DND-41 (cell line): Measurements from ENCODE around the gene MRPL14.

Experiments
- ATAC-seq: fragments of 200-7000 bp; cut with Tn5 transposase; 3 replicates; pipeline ENCODE4 v1.9.1; 2021; ENCODE audit warnings: low read depth; ENCODE audit not compliant: insufficient read depth
- DNase-seq: peaks from one replicate; pipeline ENCODE4 v3.0.0-alpha.2; 2020
- H2AFZ ChIP-seq: 2 replicates; pipeline ENCODE4 v1.6.0; 2012; ENCODE audit warnings: low read depth, low read length
- H3K27ac ChIP-seq: 2 replicates; pipeline ENCODE4 v1.5.1; 2012; ENCODE audit warnings: low read length, inconsistent platforms
- H3K27me3 ChIP-seq: fragments of 200-600 bp; sonication (generic); 2 replicates; pipeline ENCODE4 v1.6.0; 2012; ENCODE audit warnings: low read length, mild to moderate bottlenecking, inconsistent platforms; ENCODE audit not compliant: insufficient read depth, poor library complexity
- H3K36me3 ChIP-seq: 2 replicates; pipeline ENCODE4 v1.5.1; 2012; ENCODE audit warnings: low read length, inconsistent platforms; ENCODE audit not compliant: insufficient read depth
- H3K4me1 ChIP-seq: 2 replicates; pipeline ENCODE4 v1.5.1; 2012; ENCODE audit warnings: mild to moderate bottlenecking, low read length; ENCODE audit not compliant: insufficient read depth
- H3K4me2 ChIP-seq: 2 replicates; pipeline ENCODE4 v1.6.0; 2012; ENCODE audit warnings: mild to moderate bottlenecking, moderate library complexity, low read length, inconsistent platforms; ENCODE audit not compliant: insufficient read depth
- H3K4me3 ChIP-seq, 2 experiments: fragments of 200-600 bp in 1 of 2; shearing (Covaris generic) in 1 of 2; 2 replicates each; pipeline ENCODE4 v1.5.1; 2012 to 2016; ENCODE audit warnings: inconsistent platforms in 2 of 2, low read length in 2 of 2, mild to moderate bottlenecking in 2 of 2, low read depth in 1 of 2, moderate library complexity in 1 of 2
- H3K79me2 ChIP-seq: 2 replicates; pipeline ENCODE4 v1.6.0; 2012; ENCODE audit warnings: low read length, inconsistent platforms; ENCODE audit not compliant: insufficient read depth
- H3K9ac ChIP-seq: 2 replicates; pipeline ENCODE4 v1.6.0; 2012; ENCODE audit warnings: low read depth, mild to moderate bottlenecking, inconsistent platforms, low read length, moderate library complexity
- H3K9me3 ChIP-seq: 2 replicates; pipeline ENCODE4 v1.5.1; 2012; ENCODE audit warnings: low read length, moderate library complexity, mild to moderate bottlenecking, inconsistent platforms; ENCODE audit not compliant: insufficient read depth, severe bottlenecking
- H4K20me1 ChIP-seq: 2 replicates; pipeline ENCODE4 v1.6.0; 2012; ENCODE audit warnings: low read length; ENCODE audit not compliant: insufficient read depth
- CTCF ChIP-seq: IDR thresholded peaks from 2 replicates; pipeline ENCODE4 v1.5.1; 2012; ENCODE audit warnings: borderline replicate concordance, low read length, moderate library complexity, mild to moderate bottlenecking; ENCODE audit not compliant: poor library complexity, severe bottlenecking; ENCODE audit errors: extremely low read depth
- EZH2 ChIP-seq: IDR thresholded peaks from 3 replicates; pipeline ENCODE4 v1.6.1; 2012; ENCODE audit warnings: borderline replicate concordance, low read depth, mild to moderate bottlenecking, moderate library complexity, low read length, inconsistent platforms; ENCODE audit not compliant: severe bottlenecking

The MRPL14 gene

GRCh38 chr6:44127186-44128019 is at the start of gene MRPL14, which contains the start of gene TMEM63B:
TSS of gene MRPL14 (minus strand) at chr6:44127452. CDS start at chr6:44116611, 10,841 bp downstream.
TSS of gene TMEM63B (plus strand) at chr6:44127554. CDS start at chr6:44134585, 7,031 bp downstream.
- DNase-seq (peak; percentile 88), ATAC-seq (peak; percentile 86)
- Histone ChIP-seq H3K36me3 (0 out of 2 replicates have a peak, but pooled peaks cover 4% of the 10 kb centered on the region), H3K4me3 (peak within 1 kb of the TSS; percentile 67 to 81; a peak in 3 of 4 replicates), H3K9me3 (no peaks in the 10 kb centered on the region), H2AFZ (peak within 1 kb of the TSS; percentile 79), H3K9ac (peak within 1 kb of the TSS; percentile 75), H4K20me1 (peaks cover 46% of the 10 kb centered on the region; the same call in 1 of the 2 replicates), H3K27ac (peak within 1 kb of the TSS; percentile 83), H3K79me2 (peaks cover 53% of the 10 kb centered on the region), H3K27me3 (no peaks in the 10 kb centered on the region), H3K4me1 (peaks cover 54% of the 10 kb centered on the region), H3K4me2 (peak within 1 kb of the TSS; percentile 82)
- no peak for TF ChIP-seq EZH2
- no peak for TF ChIP-seq CTCF

GRCh38 chr6:44176130-44176761 is 49.0 kb upstream of the MRPL14 start:
- Histone ChIP-seq H3K79me2 (no peaks in the 10 kb centered on the region), H3K4me3 (no peak overlapping the region), H3K9me3 (no peaks in the 10 kb centered on the region), H3K4me2 (no peak overlapping the region), H3K27me3 (no peaks in the 10 kb centered on the region), H4K20me1 (no peaks in the 10 kb centered on the region), H3K4me1 (peaks cover 3% of the 10 kb centered on the region; the same call in 1 of the 2 replicates), H2AFZ (no peak overlapping the region), H3K27ac (no peak overlapping the region), H3K36me3 (no peaks in the 10 kb centered on the region), H3K9ac (no peak overlapping the region)
- DNase-seq (no peak), ATAC-seq (no peak)
- no peak for TF ChIP-seq EZH2
- no peak for TF ChIP-seq CTCF

- peaks cover 3% of the 10 kb centered on the region; the same call in 1 of the 2 replicates for H3K4me1 ChIP-seq
- H3K4me3 ChIP-seq: no peak overlapping the region
- TF ChIP-seq CTCF (peak; percentile 93), EZH2 (no peak)
- H3K79me2 ChIP-seq: no peaks in the 10 kb centered on the region
- H2AFZ ChIP-seq: no peak overlapping the region
- H3K27me3 ChIP-seq: peaks cover 2% of the 10 kb centered on the region
- no peak overlapping the region for H3K27ac ChIP-seq
- no peaks in the 10 kb centered on the region for H4K20me1 ChIP-seq
- no peaks in the 10 kb centered on the region for H3K9me3 ChIP-seq
- no peak overlapping the region for H3K4me2 ChIP-seq
- no peak overlapping the region for H3K9ac ChIP-seq
- DNase-seq (peak; percentile 76), ATAC-seq (peak; percentile 94)
- H3K36me3 ChIP-seq: no peaks in the 10 kb centered on the region
Measured at GRCh38 chr6:44172731-44173500, 45.7 kb upstream of the MRPL14 start.
